Activated gamma-delta T cell (primary cell): ENCODE data around the gene SFXN3.

Experiments used
- DNase-seq: peaks from one replicate; lab custom pipeline; 2025; lab: John Stamatoyannopoulos, UW

SFXN3 gene

DNA sequence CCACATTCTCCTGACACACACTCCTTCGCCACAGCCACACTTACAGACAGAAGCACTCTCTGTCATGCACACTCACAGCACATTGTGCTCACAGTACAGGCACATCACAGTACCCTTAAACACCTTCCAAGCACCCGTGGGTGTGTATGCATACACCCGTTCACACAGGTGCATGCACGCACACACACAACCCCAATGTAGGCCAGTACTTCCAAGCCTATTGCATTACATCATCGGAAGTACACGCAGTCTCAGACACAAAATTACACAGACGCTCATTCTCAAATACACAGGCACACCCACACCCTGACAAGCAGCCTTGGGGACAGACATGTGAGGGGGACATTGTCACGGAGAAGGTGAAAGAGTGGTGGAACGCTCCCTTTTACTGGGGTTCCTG is 41.9 kb downstream of the SFXN3 start:
- DNase-seq, result no peak

DNA sequence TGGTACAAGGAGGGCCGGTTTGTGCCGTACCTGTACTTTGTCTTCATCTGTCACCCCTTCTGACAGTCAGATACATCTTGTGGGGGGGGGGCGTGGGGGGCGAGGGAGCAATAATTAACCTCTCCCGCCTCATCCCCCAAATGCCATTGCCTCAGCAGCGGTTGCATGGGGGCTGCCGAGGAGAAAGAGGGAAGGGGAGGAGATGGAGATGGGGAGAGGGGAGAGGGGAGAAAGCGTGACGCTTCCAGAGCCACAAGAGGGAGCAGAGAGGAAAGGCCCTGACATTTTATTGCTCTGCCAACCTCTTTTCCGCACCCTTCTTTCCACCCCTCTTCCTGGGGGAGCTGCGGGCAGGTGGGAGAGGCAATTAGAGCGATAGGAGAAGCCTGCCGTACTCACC is 42.6 kb downstream of the SFXN3 start:
- no peak for DNase-seq

DNA sequence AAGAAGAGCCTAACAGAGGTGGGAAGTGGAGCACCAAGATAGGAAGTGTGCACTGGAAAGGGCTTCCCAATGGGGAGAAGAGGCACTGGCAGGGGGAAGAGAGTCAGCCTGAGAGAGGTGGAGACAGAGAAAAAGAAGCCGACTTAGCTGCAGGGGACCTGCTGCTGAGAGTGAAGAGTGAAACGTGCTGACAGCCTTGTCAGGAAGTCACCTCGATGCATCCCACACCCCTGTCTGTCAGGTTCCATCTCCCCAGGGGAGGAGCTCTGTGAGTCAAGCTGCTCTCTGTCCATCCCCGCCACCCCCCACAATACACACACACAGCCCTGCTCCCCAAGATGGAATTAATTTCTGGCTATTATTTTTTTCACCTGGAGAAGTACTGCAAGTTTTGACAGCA is 44.7 kb downstream of the SFXN3 start:
- DNase-seq, result no peak

DNA sequence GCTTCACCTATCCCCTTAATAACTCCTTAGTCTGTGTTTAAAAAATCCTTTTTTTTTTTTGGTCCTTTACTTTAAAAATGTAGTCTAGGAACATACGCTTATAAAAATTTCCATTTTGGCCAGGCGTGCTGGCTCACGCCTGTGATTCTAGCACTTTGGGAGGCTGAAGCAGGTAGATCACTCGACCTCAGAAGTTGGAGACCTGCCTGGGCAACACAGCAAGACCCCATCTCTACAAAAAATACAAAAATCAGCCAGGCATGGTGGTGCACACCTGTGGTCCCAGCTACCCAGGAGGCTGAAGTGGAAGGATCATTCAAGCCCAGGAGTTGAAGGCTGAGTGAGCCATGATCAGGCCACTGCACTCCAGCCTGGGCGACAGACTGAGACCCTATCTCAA is 45.6 kb downstream of the SFXN3 start:
- no peak for DNase-seq

DNA sequence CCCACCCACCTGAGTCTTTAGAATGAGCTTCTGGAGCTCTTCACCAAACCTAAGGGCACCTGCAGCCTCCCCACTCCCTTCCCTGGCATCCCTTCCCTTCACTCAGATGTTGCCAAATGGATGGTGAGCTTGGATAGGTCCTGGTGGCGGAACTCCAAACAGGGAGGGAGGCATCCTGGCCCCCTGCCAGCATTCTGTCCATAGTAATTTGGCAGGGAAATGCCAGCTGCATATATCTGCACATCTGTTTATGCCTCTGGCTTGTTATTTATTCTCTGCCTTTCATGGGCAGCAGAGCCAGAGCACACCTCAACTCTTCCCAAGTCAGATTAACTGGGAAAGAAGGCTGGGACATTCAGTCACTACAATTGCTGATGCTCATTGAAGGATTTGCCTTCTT is 48.8 kb downstream of the SFXN3 start:
- DNase-seq, result no peak

DNA sequence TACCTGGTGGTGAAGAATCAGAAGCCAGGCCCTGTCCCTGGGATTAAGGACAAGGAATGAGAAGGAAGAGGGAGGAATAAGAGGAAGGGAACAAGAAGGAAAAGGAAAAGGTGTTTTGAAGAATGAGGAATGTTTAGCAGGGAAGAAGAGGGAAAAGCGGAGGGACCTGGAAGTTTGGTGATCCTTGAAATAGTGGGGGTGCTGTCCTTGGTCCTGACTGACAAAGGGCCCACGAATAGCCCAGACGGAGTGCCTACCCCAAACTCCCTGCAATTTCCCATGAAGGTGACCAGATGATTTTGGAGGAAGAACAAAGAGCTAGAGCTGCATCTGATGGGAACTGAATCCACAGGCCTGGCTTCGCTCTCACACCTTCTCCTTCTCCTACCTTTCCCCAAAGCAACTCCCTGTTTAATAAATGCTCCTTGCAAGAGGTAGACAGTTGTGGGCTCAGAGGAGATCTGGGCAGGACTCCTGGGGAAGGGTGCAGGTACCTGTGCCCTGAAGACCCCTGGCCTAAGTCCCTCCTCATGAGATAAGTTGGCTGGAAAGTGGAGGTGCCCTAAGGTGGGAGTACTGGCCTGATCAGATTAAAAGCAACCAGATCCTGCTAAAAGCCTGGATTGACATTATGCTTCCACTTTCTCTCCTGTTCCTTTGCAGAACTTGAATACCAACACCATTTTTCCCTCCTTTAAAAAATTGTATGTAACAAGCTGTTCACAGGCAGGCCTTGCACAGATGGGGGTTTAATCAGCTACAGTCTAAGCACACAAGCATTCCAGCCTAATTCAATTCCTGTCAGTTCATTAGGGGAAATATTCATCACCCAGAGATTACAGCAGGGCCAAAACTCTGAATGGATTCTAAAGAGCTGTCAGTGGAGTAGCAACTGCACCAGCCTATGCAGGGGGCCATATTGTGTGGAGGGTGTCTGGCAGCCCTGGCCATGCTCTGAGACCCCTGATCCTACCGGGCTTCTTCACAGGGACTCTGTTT is 50.2 kb downstream of the SFXN3 start:
- DNase-seq, result no peak

DNA sequence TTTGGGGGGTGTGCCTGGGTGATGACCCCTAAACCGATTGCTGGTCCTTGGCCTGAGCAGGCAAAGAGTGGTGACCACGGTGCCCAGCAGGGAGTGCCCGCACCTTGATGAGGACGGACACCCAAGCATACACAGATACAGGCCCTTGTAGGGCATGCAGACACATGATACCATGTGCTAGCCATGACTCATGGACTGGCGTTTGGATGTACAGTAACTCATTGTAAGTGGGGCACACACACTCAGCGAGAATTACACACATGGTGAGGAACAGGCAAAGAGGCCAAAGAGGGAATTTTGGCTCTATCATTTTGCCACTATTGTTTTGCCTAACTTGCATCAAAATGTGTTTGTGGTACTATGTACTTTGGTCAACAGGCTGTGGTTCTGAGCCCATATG is 54.8 kb downstream of the SFXN3 start:
- no peak for DNase-seq

DNA sequence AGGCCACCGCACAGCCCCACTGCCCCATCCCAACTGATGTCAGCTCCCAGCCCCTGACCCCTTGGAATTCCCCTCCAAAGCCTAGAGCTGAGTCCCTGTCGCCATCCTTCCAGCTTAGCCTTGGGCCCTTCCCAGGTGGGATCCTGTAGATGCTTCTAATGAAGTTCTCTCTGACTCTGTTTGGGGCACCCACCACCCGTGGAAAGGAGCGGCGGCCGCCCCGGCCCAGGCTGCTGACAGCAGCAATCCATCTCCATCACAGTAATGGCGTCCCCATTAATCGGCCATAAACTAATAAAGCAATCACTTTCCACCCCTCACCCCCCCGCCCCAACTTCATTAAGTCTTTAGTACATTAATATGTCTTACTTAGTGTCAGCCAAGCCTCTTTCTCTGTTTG is 56.3 kb downstream of the SFXN3 start:
- no peak for DNase-seq

DNA sequence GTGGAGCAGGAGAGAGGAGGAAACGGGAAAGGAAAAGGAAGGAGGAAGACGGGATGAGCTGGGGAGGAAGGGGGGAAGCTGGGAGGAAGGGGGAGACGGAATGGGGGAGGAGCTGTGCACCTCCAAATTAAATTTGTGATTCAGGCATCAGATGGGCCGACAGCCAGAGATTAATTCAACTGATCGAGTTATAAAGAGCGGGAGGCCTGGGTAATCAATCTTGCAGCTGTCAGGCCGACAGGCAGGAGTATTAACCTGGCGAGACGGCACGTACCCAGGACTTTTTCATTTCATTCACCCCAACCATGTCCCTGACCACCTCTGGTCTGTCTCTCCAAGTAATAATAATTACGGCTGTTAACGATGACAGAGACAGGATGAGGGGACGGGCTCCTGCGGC is 56.9 kb downstream of the SFXN3 start:
- no peak for DNase-seq

DNA sequence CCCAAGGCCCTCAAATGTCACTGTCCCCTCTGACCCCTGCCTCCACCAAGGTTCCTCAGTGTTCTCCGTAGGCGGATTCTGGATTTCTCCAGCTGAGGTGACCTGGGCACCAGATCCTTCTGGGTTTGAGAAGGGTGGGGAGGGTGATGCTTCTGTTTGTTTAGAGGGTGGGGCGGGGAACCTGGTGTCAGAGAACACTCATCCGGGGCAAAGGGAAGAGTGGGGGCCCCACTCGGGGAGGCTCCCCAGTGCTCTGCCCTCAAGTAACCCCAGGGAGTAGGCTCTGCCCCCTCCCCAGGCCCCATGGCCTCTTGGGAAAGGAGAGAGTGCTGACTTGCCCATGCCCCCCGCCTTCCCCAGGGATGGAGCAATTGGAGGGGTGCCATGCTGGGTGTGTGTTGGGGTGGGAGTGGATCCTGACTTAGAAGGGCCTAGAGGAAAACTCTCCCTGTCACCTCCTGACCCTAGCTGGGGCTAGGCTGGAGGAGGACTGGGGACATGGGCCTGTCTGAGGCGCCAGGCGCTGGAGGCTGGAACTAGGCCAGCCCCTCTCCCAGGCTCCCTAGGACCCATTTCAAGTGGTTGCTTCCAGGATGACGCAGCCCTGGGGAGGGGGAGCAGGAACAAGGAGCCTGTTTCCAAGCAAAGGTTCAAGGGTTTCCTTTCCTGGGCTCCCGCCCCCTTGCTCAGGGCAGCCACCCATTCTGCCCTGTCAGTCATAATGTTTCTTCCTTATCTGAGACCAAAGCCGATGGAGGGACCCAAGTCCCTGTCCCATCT is 58.7 kb downstream of the SFXN3 start:
- DNase-seq, result no peak

DNA sequence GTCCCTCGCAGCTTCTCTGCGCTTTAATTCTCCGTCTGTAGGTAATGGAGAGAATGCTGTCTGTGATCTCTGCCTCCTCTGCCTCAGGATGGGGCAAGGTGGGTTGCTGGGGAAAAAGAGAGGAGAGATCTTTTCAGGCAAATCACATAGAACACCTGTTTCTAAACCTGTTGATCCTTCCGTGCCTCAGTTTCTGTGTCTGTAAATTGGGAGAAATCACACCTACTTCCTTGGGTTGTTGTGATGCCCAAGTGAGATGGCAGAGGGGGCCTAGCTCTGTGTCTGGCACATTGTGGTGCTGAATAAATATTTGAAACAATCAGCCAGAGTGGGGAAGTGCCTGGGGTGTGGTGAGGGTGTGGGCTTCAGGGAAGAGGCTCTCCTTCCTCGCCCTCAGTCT is 59.6 kb downstream of the SFXN3 start:
- DNase-seq, result no peak
